K562 (cell line): ENCODE results near the gene PRRT1. TPM values are rescaled to one million over a fixed set of nuclear protein-coding genes. Genes with fewer than 3 reads are reported as not detected.

ENCODE experiments used
- CBFA2T2 ChIP-seq: fragments of 450-650 bp; conservative IDR thresholded peaks from 2 replicates; pipeline ENCODE4 v1.6.1; 2017; ENCODE audit warnings: mild to moderate bottlenecking
- DPF2 ChIP-seq: fragments of 450-650 bp; IDR thresholded peaks from 2 replicates; pipeline ENCODE4 v1.6.1; 2016
- EGR1 ChIP-seq: fragments of 450-650 bp; conservative IDR thresholded peaks from 2 replicates; pipeline ENCODE4 v1.6.1; 2017; ENCODE audit warnings: mild to moderate bottlenecking
- FOSL1 ChIP-seq: fragments of 200-800 bp; sonication (Bioruptor generic); conservative IDR thresholded peaks from 2 replicates; pipeline ENCODE4 v1.6.1; 2016; ENCODE audit warnings: missing genetic modification characterization, missing compliant biosample characterization
- FOXP1 ChIP-seq: sonication (generic); formaldehyde crosslinking; IDR thresholded peaks from 2 replicates; pipeline ENCODE4 v1.8.0; 2022; ENCODE audit warnings: mild to moderate bottlenecking, missing genetic modification reagents
- HMGXB4 ChIP-seq: sonication (generic); formaldehyde crosslinking; IDR thresholded peaks from 2 replicates; pipeline ENCODE4 v1.8.1; 2023; ENCODE audit warnings: mild to moderate bottlenecking, missing genetic modification reagents
- RHOXF2B ChIP-seq: fragments of 250-450 bp; sonication (Bioruptor Pico); conservative IDR thresholded peaks from 2 replicates; pipeline ENCODE4 v1.5.1; 2021
- SETDB1 ChIP-seq: IDR thresholded peaks from one replicate; pipeline ENCODE4 v1.6.1; 2012; ENCODE audit warnings: low read length, control low read depth, inconsistent platforms
- SMARCC2 ChIP-seq: fragments of 450-650 bp; IDR thresholded peaks from 2 replicates; pipeline ENCODE4 v1.6.1; 2017; ENCODE audit warnings: antibody characterized with exemption, moderate library complexity, mild to moderate bottlenecking, low read depth
- TAF15 ChIP-seq: fragments of 200-400 bp; formaldehyde crosslinking; IDR thresholded peaks from 2 replicates; pipeline ENCODE4 v1.6.1; 2017; ENCODE audit warnings: mild to moderate bottlenecking, low read depth, low read length, moderate library complexity
- ZBTB8A ChIP-seq: fragments of 450-650 bp; IDR thresholded peaks from 2 replicates; pipeline ENCODE4 v1.6.1; 2018; ENCODE audit warnings: mild to moderate bottlenecking, moderate library complexity; ENCODE audit not compliant: partially characterized antibody
- ZNF12 ChIP-seq: sonication (generic); formaldehyde crosslinking; IDR thresholded peaks from 2 replicates; pipeline ENCODE4 v1.4.0; 2020; ENCODE audit warnings: mild to moderate bottlenecking, missing genetic modification reagents
- ZNF253 ChIP-seq: fragments of 250-450 bp; sonication (Bioruptor Pico); conservative IDR thresholded peaks from 2 replicates; pipeline ENCODE4 v1.6.1; 2021; ENCODE audit warnings: mild to moderate bottlenecking
- ZNF324 ChIP-seq: fragments of 250-450 bp; sonication (Bioruptor Pico); IDR thresholded peaks from 2 replicates; pipeline ENCODE4 v1.4.0; 2020; ENCODE audit warnings: mild to moderate bottlenecking
- ZNF384 ChIP-seq: IDR thresholded peaks from 2 replicates; pipeline ENCODE4 v1.6.1; 2012; ENCODE audit warnings: low read depth, low read length, improper control_type of control experiment
- ZNF780A ChIP-seq: fragments of 250-450 bp; sonication (Bioruptor Pico); IDR thresholded peaks from 2 replicates; pipeline ENCODE4 v1.5.0; 2021; ENCODE audit warnings: mild to moderate bottlenecking
- polyA plus RNA-seq, 8 experiments: library from polyadenylated mRNA; depleted of rRNA in 4 of 8; stranded (reverse) in 5 of 8; unstranded in 3 of 8; fragments of >200 nt; fragmentation: Nextera tagmentation in 2 of 8; fragmentation: Illumina TruSeq in 1 of 8; extraction: Ambion mirVana in 2 of 8; extraction: Trizol in 1 of 8; gene quantifications; 2 replicates each; pipeline versions ENCODE4 v1.2.1 to v1.2.3, GENCODE V29; 2011 to 2014; ENCODE audit warnings: inconsistent platforms in 1 of 8, missing spikeins in 1 of 8
- total RNA-seq, 7 experiments: library from RNA; depleted of rRNA in 6 of 7; stranded (reverse); fragments of >200 nt in 6 of 7; fragmentation: Illumina TruSeq in 2 of 7; extraction: Trizol in 2 of 7; gene quantifications; 2 replicates each; pipeline versions ENCODE4 v1.2.1 to v1.2.3, GENCODE V29; 2011 to 2021; ENCODE audit warnings: low replicate concordance in 1 of 7
- TF ChIP-seq, protein P1 (sequence below): fragments of 450-650 bp; IDR thresholded peaks from 2 replicates; pipeline ENCODE4 v1.6.1; 2017; ENCODE audit warnings: antibody characterized with exemption
- TF ChIP-seq, protein P2 (sequence below), 2 experiments: fragments of 450-650 bp; IDR thresholded peaks; 2 replicates each; pipeline ENCODE4 v1.6.1; 2018; ENCODE audit warnings: mild to moderate bottlenecking in 2 of 2, low read depth in 1 of 2; ENCODE audit not compliant: partially characterized antibody in 2 of 2
- TF ChIP-seq, protein P3 (sequence below): sonication (generic); formaldehyde crosslinking; IDR thresholded peaks from 2 replicates; pipeline ENCODE4 v1.8.1; 2023; ENCODE audit warnings: mild to moderate bottlenecking, missing genetic modification reagents

PRRT1 gene
- total and polyA plus RNA-seq, 9 of the 15 experiments (the other 6 are each of a cell fraction or from before 2014, with no cell fraction given): 0.14 to 3.5 (median 0.41) TPM

GRCh38 chr6:32177183-32177787, 25.5 kb upstream of the PRRT1 start (continued):
- TF ChIP-seq EGR1 (no peak), RHOXF2B (CRISPR knock-in tag) (no peak), ZNF12 (CRISPR knock-in tag) (0 out of 2 replicates have a peak, but pooled peaks have one; percentile 66), FOXP1 (CRISPR knock-in tag) (0 out of 2 replicates have a peak, but pooled peaks have one; percentile 42), ZBTB8A (no peak), CBFA2T2 (no peak), SETDB1 (no peak), SMARCC2 (no peak), TAF15 (no peak), DPF2 (no peak), ZNF253 (CRISPR knock-in tag) (0 out of 2 replicates have a peak, but pooled peaks have one; percentile 26), HMGXB4 (CRISPR knock-in tag) (no peak), FOSL1 (tag) (peak; percentile 45; the same call in 1 of the 2 replicates), ZNF384 (no peak), ZNF780A (CRISPR knock-in tag) (no peak), ZNF324 (CRISPR knock-in tag) (no peak)
- TF ChIP-seq, protein P1, sequence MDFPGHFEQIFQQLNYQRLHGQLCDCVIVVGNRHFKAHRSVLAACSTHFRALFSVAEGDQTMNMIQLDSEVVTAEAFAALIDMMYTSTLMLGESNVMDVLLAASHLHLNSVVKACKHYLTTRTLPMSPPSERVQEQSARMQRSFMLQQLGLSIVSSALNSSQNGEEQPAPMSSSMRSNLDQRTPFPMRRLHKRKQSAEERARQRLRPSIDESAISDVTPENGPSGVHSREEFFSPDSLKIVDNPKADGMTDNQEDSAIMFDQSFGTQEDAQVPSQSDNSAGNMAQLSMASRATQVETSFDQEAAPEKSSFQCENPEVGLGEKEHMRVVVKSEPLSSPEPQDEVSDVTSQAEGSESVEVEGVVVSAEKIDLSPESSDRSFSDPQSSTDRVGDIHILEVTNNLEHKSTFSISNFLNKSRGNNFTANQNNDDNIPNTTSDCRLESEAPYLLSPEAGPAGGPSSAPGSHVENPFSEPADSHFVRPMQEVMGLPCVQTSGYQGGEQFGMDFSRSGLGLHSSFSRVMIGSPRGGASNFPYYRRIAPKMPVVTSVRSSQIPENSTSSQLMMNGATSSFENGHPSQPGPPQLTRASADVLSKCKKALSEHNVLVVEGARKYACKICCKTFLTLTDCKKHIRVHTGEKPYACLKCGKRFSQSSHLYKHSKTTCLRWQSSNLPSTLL: no peak
- TF ChIP-seq, protein P2, sequence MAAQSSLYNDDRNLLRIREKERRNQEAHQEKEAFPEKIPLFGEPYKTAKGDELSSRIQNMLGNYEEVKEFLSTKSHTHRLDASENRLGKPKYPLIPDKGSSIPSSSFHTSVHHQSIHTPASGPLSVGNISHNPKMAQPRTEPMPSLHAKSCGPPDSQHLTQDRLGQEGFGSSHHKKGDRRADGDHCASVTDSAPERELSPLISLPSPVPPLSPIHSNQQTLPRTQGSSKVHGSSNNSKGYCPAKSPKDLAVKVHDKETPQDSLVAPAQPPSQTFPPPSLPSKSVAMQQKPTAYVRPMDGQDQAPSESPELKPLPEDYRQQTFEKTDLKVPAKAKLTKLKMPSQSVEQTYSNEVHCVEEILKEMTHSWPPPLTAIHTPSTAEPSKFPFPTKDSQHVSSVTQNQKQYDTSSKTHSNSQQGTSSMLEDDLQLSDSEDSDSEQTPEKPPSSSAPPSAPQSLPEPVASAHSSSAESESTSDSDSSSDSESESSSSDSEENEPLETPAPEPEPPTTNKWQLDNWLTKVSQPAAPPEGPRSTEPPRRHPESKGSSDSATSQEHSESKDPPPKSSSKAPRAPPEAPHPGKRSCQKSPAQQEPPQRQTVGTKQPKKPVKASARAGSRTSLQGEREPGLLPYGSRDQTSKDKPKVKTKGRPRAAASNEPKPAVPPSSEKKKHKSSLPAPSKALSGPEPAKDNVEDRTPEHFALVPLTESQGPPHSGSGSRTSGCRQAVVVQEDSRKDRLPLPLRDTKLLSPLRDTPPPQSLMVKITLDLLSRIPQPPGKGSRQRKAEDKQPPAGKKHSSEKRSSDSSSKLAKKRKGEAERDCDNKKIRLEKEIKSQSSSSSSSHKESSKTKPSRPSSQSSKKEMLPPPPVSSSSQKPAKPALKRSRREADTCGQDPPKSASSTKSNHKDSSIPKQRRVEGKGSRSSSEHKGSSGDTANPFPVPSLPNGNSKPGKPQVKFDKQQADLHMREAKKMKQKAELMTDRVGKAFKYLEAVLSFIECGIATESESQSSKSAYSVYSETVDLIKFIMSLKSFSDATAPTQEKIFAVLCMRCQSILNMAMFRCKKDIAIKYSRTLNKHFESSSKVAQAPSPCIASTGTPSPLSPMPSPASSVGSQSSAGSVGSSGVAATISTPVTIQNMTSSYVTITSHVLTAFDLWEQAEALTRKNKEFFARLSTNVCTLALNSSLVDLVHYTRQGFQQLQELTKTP (IDR thresholded peaks at IDR 0.05; ENCODE audit: low read depth in 1 of 2, partially characterized antibody in 2 of 2): peak in 1 of 2 experiments; percentile 9
- TF ChIP-seq, protein P3, sequence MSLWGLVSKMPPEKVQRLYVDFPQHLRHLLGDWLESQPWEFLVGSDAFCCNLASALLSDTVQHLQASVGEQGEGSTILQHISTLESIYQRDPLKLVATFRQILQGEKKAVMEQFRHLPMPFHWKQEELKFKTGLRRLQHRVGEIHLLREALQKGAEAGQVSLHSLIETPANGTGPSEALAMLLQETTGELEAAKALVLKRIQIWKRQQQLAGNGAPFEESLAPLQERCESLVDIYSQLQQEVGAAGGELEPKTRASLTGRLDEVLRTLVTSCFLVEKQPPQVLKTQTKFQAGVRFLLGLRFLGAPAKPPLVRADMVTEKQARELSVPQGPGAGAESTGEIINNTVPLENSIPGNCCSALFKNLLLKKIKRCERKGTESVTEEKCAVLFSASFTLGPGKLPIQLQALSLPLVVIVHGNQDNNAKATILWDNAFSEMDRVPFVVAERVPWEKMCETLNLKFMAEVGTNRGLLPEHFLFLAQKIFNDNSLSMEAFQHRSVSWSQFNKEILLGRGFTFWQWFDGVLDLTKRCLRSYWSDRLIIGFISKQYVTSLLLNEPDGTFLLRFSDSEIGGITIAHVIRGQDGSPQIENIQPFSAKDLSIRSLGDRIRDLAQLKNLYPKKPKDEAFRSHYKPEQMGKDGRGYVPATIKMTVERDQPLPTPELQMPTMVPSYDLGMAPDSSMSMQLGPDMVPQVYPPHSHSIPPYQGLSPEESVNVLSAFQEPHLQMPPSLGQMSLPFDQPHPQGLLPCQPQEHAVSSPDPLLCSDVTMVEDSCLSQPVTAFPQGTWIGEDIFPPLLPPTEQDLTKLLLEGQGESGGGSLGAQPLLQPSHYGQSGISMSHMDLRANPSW: 0 out of 2 replicates have a peak, but pooled peaks have one; percentile 32
